ENCODE results near the gene PDP2.

The PDP2 gene

DNA sequence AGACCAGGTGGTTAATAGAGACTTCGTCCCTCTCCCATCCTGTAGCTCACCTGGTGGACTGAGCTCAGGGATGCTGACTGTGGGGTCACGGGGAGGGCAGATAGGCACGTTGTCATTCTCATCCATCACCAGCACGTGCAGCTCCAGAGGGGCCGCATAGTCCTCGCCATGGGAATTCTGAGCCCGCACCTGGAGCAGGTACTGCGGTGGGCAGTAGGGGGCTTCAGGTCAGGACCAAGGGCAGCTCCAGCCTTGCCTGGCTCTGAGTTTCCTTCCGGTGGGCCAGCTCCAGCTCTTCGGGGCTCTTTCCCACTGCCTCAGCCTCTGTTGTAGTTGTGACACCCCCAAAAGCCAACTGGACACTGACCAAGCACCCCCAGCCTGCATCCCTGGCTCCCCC is 32.8 kb downstream of the PDP2 start:
- H3K9me3 ChIP-seq (replicated peaks in 1 of 11), result no peaks in the 10 kb centered on the region
- H3K9ac ChIP-seq, result no peak overlapping the region
- no peak overlapping the region for H3K4me3 ChIP-seq
- H3K27me3 ChIP-seq, result no peaks in the 10 kb centered on the region
- peaks cover 0 to 13% (median 0%) of the 10 kb centered on the region in 11 experiments; a peak in 1 of 22 replicates for H4K20me1 ChIP-seq
- no peak for TF ChIP-seq Cebpa-rat (IDR thresholded peaks at IDR 0.05)
- H3K4me2 ChIP-seq, result no peak overlapping the region
- H3K27ac ChIP-seq, result no peak overlapping the region
- no peaks in the 10 kb centered on the region for H3K36me3 ChIP-seq
- peaks cover 0 to 22% (median 3%) of the 10 kb centered on the region in 10 experiments; a peak in 7 of 20 replicates for H3K4me1 ChIP-seq

DNA sequence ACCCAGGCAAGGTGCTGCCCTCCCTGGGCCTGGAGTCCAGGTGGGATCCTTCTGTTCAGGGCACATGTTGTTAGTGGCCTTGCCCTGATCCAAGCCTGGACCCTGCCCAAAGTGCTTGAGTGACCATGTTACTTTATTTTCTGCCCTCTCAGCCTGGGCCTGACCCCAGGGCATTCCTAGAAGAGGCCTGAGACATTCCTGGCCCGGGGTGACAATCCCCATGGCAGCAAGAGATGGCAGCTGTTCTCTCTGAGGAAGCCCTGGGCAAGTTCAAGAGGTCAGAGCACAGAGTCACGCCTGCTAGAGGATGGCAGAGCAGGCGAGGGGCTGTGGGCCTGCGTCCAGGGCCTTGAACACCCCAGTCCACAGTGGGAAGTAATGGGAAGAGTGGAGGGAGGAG is 33.4 kb downstream of the PDP2 start:
- no peak overlapping the region for H3K9ac ChIP-seq
- H3K27me3 ChIP-seq, result no peaks in the 10 kb centered on the region
- no peak overlapping the region for H3K27ac ChIP-seq
- no peak overlapping the region for H3K4me3 ChIP-seq
- H4K20me1 ChIP-seq, result peaks cover 0 to 13% (median 0%) of the 10 kb centered on the region in 11 experiments; a peak in 1 of 22 replicates
- no peaks in the 10 kb centered on the region for H3K36me3 ChIP-seq
- TF ChIP-seq Cebpa-rat (IDR thresholded peaks at IDR 0.05), result no peak
- peaks cover 0 to 18% (median 3%) of the 10 kb centered on the region in 10 experiments; a peak in 8 of 20 replicates for H3K4me1 ChIP-seq
- H3K4me2 ChIP-seq, result no peak overlapping the region
- H3K9me3 ChIP-seq (replicated peaks in 1 of 11), result no peaks in the 10 kb centered on the region

DNA sequence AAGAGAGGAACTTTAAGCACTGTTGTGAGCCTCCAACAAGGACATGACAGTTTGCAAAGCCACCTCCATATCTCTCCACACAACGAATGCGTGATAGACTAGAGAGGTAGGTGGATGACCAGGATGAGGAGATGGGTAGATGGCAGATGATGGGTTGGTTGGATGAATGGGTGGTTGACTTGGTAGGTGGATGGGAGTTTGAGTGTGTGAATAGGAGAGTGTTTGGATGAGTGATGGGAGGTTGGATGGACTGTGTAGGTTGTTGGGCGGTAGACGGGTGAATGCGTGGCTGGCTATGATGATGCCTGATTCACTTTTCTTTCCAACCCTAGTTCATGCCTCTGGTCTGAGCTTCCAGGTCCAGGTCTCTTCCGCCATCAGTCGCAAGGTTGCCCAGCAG is 34.2 kb downstream of the PDP2 start:
- Histone ChIP-seq H4K20me1 (peaks cover 0 to 13% (median 0%) of the 10 kb centered on the region in 11 experiments; a peak in 1 of 22 replicates), H3K4me2 (no peak overlapping the region), H3K4me3 (no peak overlapping the region), H3K27ac (no peak overlapping the region), H3K4me1 (peaks cover 0 to 26% (median 11%) of the 10 kb centered on the region in 10 experiments; a peak in 15 of 20 replicates), H3K36me3 (no peaks in the 10 kb centered on the region), H3K9ac (no peak overlapping the region), H3K9me3 (replicated peaks in 1 of 11) (no peaks in the 10 kb centered on the region), H3K27me3 (no peaks in the 10 kb centered on the region)
- no peak for TF ChIP-seq Cebpa-rat (IDR thresholded peaks at IDR 0.05)

DNA sequence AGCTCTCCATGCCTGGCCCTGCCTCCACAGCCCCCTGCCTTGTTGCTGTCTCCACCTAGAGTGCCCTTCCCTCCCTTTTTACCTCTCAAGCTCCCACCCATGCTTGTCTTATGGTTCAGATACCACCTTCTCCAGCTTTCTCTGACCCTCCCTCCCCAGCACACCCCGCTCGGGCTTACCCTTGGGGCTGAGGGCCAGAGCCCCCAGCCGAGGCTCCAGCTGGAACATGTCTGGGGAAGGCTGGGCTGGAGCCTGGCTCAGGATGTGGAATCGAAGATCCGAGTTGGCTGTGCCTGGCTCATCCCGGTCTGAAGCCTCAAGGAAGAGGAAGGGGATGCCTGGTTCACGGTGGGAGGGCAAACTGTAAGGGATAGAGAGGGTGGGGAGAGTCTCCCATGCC is 34.7 kb downstream of the PDP2 start:
- Histone ChIP-seq H3K36me3 (no peaks in the 10 kb centered on the region), H3K27me3 (no peaks in the 10 kb centered on the region), H3K4me2 (no peak overlapping the region), H3K27ac (no peak overlapping the region), H3K4me1 (peaks cover 0 to 27% (median 14%) of the 10 kb centered on the region in 10 experiments; a peak in 15 of 20 replicates), H3K9ac (no peak overlapping the region), H4K20me1 (peaks cover 0 to 13% (median 0%) of the 10 kb centered on the region in 11 experiments; a peak in 1 of 22 replicates), H3K4me3 (no peak overlapping the region), H3K9me3 (replicated peaks in 1 of 11) (no peaks in the 10 kb centered on the region)
- no peak for TF ChIP-seq Cebpa-rat (IDR thresholded peaks at IDR 0.05)

DNA sequence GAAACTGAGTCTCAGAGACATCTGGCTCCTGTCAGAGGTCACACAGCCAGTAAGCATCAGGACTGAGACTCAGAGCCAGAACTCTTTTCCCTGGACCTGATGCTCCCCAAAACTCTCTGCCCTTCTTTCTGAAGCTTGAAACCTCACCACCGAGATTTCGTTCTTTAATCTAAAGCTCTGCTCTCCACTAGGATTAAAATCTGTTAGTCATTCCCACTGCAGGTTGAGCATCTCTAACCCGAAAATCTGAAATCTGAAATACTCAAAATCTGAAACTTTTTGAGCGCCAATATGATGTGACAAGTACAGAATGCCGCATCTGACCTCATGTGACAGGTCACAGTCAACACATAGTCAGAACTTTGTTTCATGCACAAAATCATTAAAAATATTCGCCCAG is 36.2 kb downstream of the PDP2 start:
- 0 out of 22 replicates have a peak, but pooled peaks cover 0 to 4% (median 0%) of the 10 kb centered on the region in 11 experiments for H4K20me1 ChIP-seq
- peaks cover 0 to 28% (median 24%) of the 10 kb centered on the region in 10 experiments; a peak in 16 of 20 replicates for H3K4me1 ChIP-seq
- TF ChIP-seq Cebpa-rat (IDR thresholded peaks at IDR 0.05), result no peak

DNA sequence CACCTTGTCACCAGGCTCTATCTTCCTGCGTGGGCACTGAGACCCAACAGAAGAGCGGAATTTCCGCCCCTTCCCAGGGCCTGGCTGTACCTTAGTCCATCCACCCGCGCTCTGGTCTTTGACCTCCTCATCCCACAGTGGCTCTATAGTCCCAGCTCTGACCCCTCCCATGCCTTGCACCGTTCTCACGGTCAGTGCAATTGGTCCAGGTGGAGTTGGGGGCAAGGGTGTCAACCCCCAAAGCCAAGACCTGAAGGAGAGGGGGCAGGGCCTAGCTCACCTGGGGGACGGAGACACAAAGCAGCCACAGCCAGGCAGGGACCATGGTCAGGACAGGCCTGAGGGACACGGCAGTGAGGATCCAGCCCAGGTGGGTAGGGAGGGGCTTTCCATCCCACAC is 37.4 kb downstream of the PDP2 start:
- no peak for TF ChIP-seq Cebpa-rat (IDR thresholded peaks at IDR 0.05)
- Histone ChIP-seq H3K4me2 (no peak overlapping the region), H3K4me3 (no peak overlapping the region), H4K20me1 (no peaks in the 10 kb centered on the region), H3K36me3 (no peaks in the 10 kb centered on the region), H3K9me3 (replicated peaks in 1 of 11) (no peaks in the 10 kb centered on the region), H3K27ac (no peak overlapping the region), H3K9ac (no peak overlapping the region), H3K27me3 (no peaks in the 10 kb centered on the region), H3K4me1 (peaks cover under 1 to 40% (median 36%) of the 10 kb centered on the region in 10 experiments; a peak in 18 of 20 replicates)

More for the DNA sequence above, 36.2 kb downstream of the PDP2 start:
- Histone ChIP-seq H3K4me3 (no peak overlapping the region), H3K4me2 (no peak overlapping the region), H3K27ac (no peak overlapping the region), H3K9me3 (replicated peaks in 1 of 11) (no peaks in the 10 kb centered on the region), H3K27me3 (no peaks in the 10 kb centered on the region), H3K36me3 (no peaks in the 10 kb centered on the region), H3K9ac (no peak overlapping the region)

DNA sequence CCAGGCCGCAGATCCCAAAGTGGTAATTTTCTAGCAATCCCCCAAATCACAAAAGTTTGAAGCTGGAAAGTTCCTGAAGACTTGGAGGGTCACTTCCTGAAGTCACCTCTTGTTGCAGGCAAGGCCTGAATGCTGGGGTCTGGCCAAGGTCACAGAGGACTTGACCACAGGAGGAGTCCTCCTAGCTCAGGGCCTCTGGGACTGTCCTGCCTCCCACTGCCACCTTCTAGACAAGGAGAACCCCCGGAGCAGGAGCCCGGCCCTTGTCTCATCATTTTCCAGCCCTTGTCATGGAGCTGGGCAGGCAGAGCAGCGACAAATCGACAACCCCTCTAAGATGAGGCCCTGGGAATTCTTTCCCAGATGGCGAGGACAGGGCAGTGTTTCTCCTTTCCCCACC is 38.0 kb downstream of the PDP2 start:
- peaks cover 0 to 5% (median 0%) of the 10 kb centered on the region in 11 experiments; a peak in 4 of 22 replicates for H3K27me3 ChIP-seq

DNA sequence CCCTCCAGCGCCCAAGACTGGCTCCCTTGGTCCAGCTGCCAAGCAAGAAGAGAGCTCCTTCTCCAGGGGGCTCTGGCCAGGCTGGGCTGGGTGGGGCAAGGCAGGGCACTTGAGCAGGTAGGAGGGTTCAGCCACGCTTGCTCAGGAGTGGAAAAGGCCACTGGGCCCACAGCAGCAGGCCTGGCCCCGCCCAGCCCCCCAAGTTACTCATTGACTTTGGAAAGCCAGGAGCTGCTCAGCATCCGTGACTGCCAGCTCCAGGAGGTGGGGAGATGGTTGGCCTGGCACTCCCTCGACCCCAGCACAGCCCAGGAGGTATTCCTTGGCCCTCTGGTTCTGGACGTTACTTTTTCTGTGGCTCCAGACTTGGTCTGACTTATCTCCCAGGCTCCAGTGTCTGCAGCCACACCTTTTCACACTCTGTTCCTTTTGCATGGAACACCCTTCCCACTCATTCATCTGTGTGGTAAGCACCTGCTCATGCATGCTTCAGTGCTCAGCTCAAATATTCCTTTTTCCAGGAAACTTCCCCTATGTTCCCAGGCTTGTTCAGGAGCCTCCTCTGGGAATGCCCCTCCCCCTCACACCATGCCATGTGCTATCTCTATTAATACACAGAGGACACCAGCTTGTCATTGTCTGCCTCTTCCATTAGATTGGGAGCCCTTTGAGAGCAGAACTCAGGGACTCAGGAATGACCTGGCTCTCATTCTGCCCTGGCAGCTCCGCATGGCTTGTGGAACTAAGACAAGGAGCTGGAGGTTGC is 38.7 kb downstream of the PDP2 start, which contains the start of gene CDH16:
Gene CDH16, minus strand, starts transcription at position 83 of the 766 bp plus-strand sequence. CDS start 820 bp downstream, outside the sequence.
- TF ChIP-seq Cebpa-rat (IDR thresholded peaks at IDR 0.05), result no peak
- Histone ChIP-seq H3K9me3 (replicated peaks in 1 of 11) (no peaks in the 10 kb centered on the region), H4K20me1 (0 out of 22 replicates have a peak, but pooled peaks cover 0 to 5% (median 0%) of the 10 kb centered on the region in 11 experiments), H3K9ac (peak within 1 kb of the TSS in 1 of 11 experiments; percentile 18; a peak in 1 of 22 replicates), H3K27me3 (peaks cover 0 to 11% (median under 1%) of the 10 kb centered on the region in 11 experiments; a peak in 14 of 22 replicates), H3K4me3 (no peak within 1 kb of the TSS), H3K27ac (0 out of 22 replicates have a peak within 1 kb of the TSS, but pooled peaks of 1 of the 11 experiments have one; percentile 15), H3K36me3 (no peaks in the 10 kb centered on the region), H3K4me1 (peaks cover 13 to 53% (median 49%) of the 10 kb centered on the region in 10 experiments), H3K4me2 (peak within 1 kb of the TSS in 7 of 11 experiments; percentile 18 to 64 (median 40); a peak in 14 of 22 replicates)

More for the DNA sequence above, 38.0 kb downstream of the PDP2 start:
- Histone ChIP-seq H3K4me3 (no peak overlapping the region), H3K9ac (no peak overlapping the region), H3K4me1 (peaks cover 6 to 46% (median 43%) of the 10 kb centered on the region in 10 experiments), H3K27ac (no peak overlapping the region), H3K4me2 (no peak overlapping the region), H4K20me1 (no peaks in the 10 kb centered on the region), H3K36me3 (no peaks in the 10 kb centered on the region), H3K9me3 (replicated peaks in 1 of 11) (no peaks in the 10 kb centered on the region)
- no peak for TF ChIP-seq Cebpa-rat (IDR thresholded peaks at IDR 0.05)

All from BLaER1 treated with 17β-estradiol and CSF1 and Interleukin-3, amounts not matched to agents 10 nM and 100 nM (cell line).